GM15510 (cell line): ENCODE results near the gene LCP2.

ENCODE experiments used
- POLR2A ChIP-seq: IDR thresholded peaks from 3 replicates; pipeline ENCODE4 v1.6.1; 2011; ENCODE audit warnings: borderline replicate concordance; ENCODE audit not compliant: insufficient read length; ENCODE audit errors: extremely low read depth

LCP2 gene

GRCh38 chr5:170294057-170294456 lies 3.5 kb downstream of the LCP2 start:
- no peak for TF ChIP-seq POLR2A

- TF ChIP-seq POLR2A: no peak
Observed at GRCh38 chr5:170293273-170293672, 4.3 kb downstream of the LCP2 start.

- no peak for TF ChIP-seq POLR2A
Observed at GRCh38 chr5:170292179-170293104, 5.1 kb downstream of the LCP2 start.

GRCh38 chr5:170290498-170290897 lies 7.1 kb downstream of the LCP2 start:
- no peak for TF ChIP-seq POLR2A

- no peak for TF ChIP-seq POLR2A
Observed at GRCh38 chr5:170289764-170290163, 7.8 kb downstream of the LCP2 start.

- no peak for TF ChIP-seq POLR2A
Observed at GRCh38 chr5:170289121-170289520, 8.5 kb downstream of the LCP2 start.

- no peak for TF ChIP-seq POLR2A
Observed at GRCh38 chr5:170288551-170288950, 9.0 kb downstream of the LCP2 start.

GRCh38 chr5:170288151-170288550 lies 9.4 kb downstream of the LCP2 start:
- TF ChIP-seq POLR2A: no peak

GRCh38 chr5:170287532-170287931 lies 10.0 kb downstream of the LCP2 start:
- TF ChIP-seq POLR2A: no peak

GRCh38 chr5:170286386-170286925 lies 11.1 kb downstream of the LCP2 start:
- TF ChIP-seq POLR2A: no peak

- no peak for TF ChIP-seq POLR2A
Observed at GRCh38 chr5:170285181-170285580, 12.4 kb downstream of the LCP2 start.

GRCh38 chr5:170284231-170284630 lies 13.3 kb downstream of the LCP2 start:
- TF ChIP-seq POLR2A: no peak

GRCh38 chr5:170283296-170283695 lies 14.3 kb downstream of the LCP2 start:
- TF ChIP-seq POLR2A: no peak

GRCh38 chr5:170280011-170280493 lies 17.5 kb downstream of the LCP2 start:
- TF ChIP-seq POLR2A: no peak

GRCh38 chr5:170279459-170279817 lies 18.1 kb downstream of the LCP2 start:
- no peak for TF ChIP-seq POLR2A
